NB4 (cell line): ENCODE results near the gene PAX5.

ENCODE experiments used
- TF ChIP-seq, protein P1 (sequence below): IDR thresholded peaks from one replicate; pipeline ENCODE4 v1.5.1; 2012; ENCODE audit warnings: low read depth, low read length
- TF ChIP-seq, protein P2 (sequence below): IDR thresholded peaks from 2 replicates; pipeline ENCODE4 v1.6.1; 2011; ENCODE audit warnings: low read depth, low read length

DNA sequence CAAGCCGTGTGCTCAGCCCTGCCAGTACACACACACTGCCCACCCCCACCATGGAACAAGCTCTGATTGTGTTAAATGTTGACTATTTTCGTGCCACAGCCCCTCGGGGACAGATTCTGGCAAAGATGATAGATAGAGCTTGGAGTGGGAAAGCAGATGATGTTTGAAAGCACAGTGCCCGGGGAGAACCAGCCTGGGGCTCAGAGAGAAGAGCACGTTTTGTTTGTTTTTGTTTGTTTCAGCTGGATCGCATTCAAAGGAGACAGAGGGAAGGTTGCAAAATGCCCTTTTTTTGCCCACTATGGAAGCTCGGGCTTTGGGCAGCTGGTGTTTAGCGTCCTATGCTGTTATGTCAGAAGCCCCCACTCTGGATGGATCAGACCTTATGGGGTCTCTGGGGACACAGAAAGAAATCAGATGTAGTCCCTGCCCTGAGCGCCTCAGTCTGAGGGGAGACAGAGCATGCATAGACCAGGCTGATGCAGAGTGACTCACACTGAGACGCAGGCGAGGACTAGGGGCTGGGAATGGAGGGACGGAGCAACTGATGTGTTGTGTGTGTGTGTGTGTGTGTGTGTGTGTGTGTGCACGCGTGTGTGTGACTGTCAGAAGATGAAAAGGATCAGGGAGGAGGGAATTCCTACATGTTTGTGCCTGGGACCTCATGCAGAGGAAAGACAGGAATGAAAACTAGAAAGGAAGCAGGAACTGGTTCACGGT is 231.7 kb downstream of the PAX5 start:
- TF ChIP-seq, protein P1, sequence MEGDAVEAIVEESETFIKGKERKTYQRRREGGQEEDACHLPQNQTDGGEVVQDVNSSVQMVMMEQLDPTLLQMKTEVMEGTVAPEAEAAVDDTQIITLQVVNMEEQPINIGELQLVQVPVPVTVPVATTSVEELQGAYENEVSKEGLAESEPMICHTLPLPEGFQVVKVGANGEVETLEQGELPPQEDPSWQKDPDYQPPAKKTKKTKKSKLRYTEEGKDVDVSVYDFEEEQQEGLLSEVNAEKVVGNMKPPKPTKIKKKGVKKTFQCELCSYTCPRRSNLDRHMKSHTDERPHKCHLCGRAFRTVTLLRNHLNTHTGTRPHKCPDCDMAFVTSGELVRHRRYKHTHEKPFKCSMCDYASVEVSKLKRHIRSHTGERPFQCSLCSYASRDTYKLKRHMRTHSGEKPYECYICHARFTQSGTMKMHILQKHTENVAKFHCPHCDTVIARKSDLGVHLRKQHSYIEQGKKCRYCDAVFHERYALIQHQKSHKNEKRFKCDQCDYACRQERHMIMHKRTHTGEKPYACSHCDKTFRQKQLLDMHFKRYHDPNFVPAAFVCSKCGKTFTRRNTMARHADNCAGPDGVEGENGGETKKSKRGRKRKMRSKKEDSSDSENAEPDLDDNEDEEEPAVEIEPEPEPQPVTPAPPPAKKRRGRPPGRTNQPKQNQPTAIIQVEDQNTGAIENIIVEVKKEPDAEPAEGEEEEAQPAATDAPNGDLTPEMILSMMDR, result no peak
- TF ChIP-seq, protein P2, sequence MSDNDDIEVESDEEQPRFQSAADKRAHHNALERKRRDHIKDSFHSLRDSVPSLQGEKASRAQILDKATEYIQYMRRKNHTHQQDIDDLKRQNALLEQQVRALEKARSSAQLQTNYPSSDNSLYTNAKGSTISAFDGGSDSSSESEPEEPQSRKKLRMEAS, result no peak
